Endothelial cell (in vitro differentiated cells): Measurements from ENCODE around the gene ZC2HC1B. TPM values are rescaled to one million over a fixed set of nuclear protein-coding genes. Genes with fewer than 3 reads are reported as not detected.
A peak's percentile ranks its signal among the peaks of the same experiment; 100 is the strongest.

Experiments used
- DNase-seq: peaks from one replicate; pipeline ENCODE4 v3.0.0; 2021; ENCODE audit warnings: low spot score
- H3K27ac Mint-ChIP-seq: one replicate; pipeline ENCODE4 v1.8.0; 2021; ENCODE audit warnings: mixed read lengths, inconsistent platforms; ENCODE audit not compliant: unreplicated experiment
- H3K27me3 Mint-ChIP-seq: one replicate; pipeline ENCODE4 v1.8.0; 2021; ENCODE audit warnings: mild to moderate bottlenecking, moderate library complexity, mixed read lengths, inconsistent platforms; ENCODE audit not compliant: unreplicated experiment
- H3K36me3 Mint-ChIP-seq: one replicate; pipeline ENCODE4 v1.8.0; 2021; ENCODE audit warnings: mild to moderate bottlenecking, low read depth, mixed read lengths, inconsistent platforms; ENCODE audit not compliant: unreplicated experiment
- H3K4me1 Mint-ChIP-seq: one replicate; pipeline ENCODE4 v1.8.0; 2021; ENCODE audit warnings: mild to moderate bottlenecking, mixed read lengths, inconsistent platforms; ENCODE audit not compliant: unreplicated experiment
- H3K4me3 Mint-ChIP-seq: one replicate; pipeline ENCODE4 v1.8.0; 2021; ENCODE audit warnings: mild to moderate bottlenecking, mixed read lengths, inconsistent platforms; ENCODE audit not compliant: unreplicated experiment
- H3K9me3 Mint-ChIP-seq: one replicate; pipeline ENCODE4 v1.8.0; 2021; ENCODE audit warnings: mixed read lengths, inconsistent platforms; ENCODE audit not compliant: unreplicated experiment
- long read RNA-seq: library from polyadenylated mRNA; unstranded; transcript quantifications from one replicate; pipeline ENCODE4 v2.0.0, GENCODE V29; 2020; ENCODE audit not compliant: unreplicated experiment
- total RNA-seq: library from RNA; stranded (reverse); fragmentation: NEBNext Ultra II Directional; extraction: Animal tissue kit (Norgen Biotek cat#: 25700); gene quantifications from one replicate; pipeline ENCODE4 v1.2.1, GENCODE V29; 2021; ENCODE audit not compliant: unreplicated experiment
- TF ChIP-seq, protein P1 (sequence below): fragments of 200-600 bp; sonication (generic); IDR thresholded peaks from one replicate; pipeline ENCODE4 v1.5.0; 2021; ENCODE audit warnings: antibody characterized with exemption; ENCODE audit not compliant: unreplicated experiment

ZC2HC1B gene, protein sequence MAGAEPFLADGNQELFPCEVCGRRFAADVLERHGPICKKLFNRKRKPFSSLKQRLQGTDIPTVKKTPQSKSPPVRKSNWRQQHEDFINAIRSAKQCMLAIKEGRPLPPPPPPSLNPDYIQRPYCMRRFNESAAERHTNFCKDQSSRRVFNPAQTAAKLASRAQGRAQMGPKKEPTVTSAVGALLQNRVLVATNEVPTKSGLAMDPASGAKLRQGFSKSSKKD
- total RNA-seq, result 0.28 TPM
- long read RNA-seq, result 0 reads

DNA sequence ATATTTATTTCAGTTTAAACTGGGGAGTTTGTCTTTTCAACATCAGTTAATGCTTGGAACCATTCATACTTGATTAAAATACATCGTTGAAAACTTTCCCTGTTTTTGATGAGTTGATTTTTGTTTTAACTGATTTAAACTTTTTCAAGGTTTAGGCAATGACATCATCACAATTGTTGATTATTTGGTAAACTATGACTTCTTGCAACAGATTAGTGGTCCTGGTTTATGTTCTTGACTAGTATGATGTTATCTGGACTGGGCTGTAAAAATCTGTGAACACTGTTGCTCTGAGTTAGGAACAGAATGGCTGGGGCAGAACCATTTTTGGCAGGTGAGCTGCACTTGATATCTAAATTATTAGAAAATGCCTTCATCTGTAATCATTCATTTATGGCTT, at the start of gene ZC2HC1B:
Gene ZC2HC1B (plus strand): TSS at position 241 of the 400 bp plus-strand sequence. CDS start 66 bp downstream, at position 307.
- DNase-seq, result no peak
- H3K4me1 Mint-ChIP-seq, result no peaks in the 10 kb centered on the region
- peaks cover 30% of the 10 kb centered on the region for H3K36me3 Mint-ChIP-seq
- TF ChIP-seq, protein P1, sequence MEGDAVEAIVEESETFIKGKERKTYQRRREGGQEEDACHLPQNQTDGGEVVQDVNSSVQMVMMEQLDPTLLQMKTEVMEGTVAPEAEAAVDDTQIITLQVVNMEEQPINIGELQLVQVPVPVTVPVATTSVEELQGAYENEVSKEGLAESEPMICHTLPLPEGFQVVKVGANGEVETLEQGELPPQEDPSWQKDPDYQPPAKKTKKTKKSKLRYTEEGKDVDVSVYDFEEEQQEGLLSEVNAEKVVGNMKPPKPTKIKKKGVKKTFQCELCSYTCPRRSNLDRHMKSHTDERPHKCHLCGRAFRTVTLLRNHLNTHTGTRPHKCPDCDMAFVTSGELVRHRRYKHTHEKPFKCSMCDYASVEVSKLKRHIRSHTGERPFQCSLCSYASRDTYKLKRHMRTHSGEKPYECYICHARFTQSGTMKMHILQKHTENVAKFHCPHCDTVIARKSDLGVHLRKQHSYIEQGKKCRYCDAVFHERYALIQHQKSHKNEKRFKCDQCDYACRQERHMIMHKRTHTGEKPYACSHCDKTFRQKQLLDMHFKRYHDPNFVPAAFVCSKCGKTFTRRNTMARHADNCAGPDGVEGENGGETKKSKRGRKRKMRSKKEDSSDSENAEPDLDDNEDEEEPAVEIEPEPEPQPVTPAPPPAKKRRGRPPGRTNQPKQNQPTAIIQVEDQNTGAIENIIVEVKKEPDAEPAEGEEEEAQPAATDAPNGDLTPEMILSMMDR, result no peak
- no peaks in the 10 kb centered on the region for H3K9me3 Mint-ChIP-seq
- no peak within 1 kb of the TSS for H3K4me3 Mint-ChIP-seq
- H3K27me3 Mint-ChIP-seq, result no peaks in the 10 kb centered on the region
- peak within 1 kb of the TSS; percentile 30 for H3K27ac Mint-ChIP-seq

DNA sequence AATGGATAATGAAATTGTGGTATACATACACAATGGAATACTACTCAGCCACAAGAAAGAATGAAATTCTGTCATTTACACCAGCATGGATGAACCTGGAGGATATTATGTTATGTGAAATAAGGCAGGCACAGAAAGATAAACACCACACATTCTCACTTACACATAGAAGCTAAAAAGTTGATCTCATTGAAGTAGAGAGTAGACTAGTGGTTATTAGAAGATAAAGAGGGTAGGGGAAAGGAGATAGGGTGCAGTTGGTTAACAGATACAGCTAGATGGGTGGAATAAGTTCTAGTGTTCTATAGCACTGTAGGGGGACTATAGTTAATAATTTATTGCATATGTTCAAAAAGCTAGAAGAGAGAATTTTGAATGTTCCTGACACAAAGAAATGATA, 46.7 kb upstream of the ZC2HC1B start:
- Mint-ChIP-seq H3K4me1 (peaks cover 15% of the 10 kb centered on the region), H3K9me3 (no peaks in the 10 kb centered on the region), H3K27me3 (peaks cover 5% of the 10 kb centered on the region), H3K4me3 (peak overlapping the region; percentile 3), H3K27ac (no peak overlapping the region), H3K36me3 (peaks cover 32% of the 10 kb centered on the region)
- TF ChIP-seq, protein P1, result no peak
- no peak for DNase-seq

DNA sequence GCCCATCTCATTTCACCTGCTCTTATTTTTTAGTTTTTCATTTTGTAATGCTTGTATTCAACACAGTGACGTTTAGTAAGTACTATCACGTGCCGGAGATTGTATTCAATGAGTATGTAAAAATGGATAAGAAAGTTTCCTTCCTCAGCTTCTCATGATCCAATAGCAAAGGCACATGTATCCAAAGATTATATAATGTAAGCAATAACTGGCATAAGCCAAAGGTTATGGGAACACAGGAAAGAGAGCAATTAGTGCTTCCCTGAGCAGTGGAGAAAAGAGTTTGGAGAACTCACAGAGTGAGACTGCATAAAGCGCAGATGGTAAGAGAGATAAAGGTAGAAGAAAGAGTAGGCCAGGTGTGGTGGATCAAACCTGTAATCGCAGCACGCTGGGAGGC, 42.9 kb upstream of the ZC2HC1B start:
- Mint-ChIP-seq H3K4me3 (no peak overlapping the region), H3K27ac (no peak overlapping the region), H3K9me3 (no peaks in the 10 kb centered on the region), H3K27me3 (peaks cover 5% of the 10 kb centered on the region), H3K4me1 (peaks cover 39% of the 10 kb centered on the region), H3K36me3 (peaks cover 32% of the 10 kb centered on the region)
- no peak for DNase-seq
- TF ChIP-seq, protein P1, result no peak

DNA sequence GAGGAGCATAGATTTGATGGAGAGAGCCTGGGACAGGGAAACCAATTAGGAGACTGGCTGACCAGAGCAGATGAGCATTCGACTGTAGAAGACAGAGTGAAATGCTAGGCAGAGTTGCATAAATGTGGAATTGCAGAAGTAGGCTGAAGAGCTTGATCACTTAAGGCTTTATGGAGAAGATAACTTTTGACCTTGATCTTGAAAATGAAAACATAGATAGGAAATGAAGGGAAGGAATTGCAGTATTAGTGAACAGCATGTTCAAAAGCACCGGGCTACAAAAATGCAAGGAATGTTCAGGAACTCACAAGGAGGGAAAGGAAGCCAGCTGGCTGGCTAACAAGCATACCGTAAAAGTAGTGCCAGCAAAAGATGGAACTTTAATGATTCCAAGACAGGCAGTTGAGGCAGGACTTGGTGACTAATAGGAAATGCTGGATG, 41.7 kb upstream of the ZC2HC1B start:
- Mint-ChIP-seq H3K9me3 (no peaks in the 10 kb centered on the region), H3K27ac (peak overlapping the region; percentile 39), H3K27me3 (peaks cover 1% of the 10 kb centered on the region), H3K4me3 (no peak overlapping the region), H3K36me3 (peaks cover 27% of the 10 kb centered on the region), H3K4me1 (peaks cover 39% of the 10 kb centered on the region)
- DNase-seq, result no peak
- TF ChIP-seq, protein P1, result no peak

DNA sequence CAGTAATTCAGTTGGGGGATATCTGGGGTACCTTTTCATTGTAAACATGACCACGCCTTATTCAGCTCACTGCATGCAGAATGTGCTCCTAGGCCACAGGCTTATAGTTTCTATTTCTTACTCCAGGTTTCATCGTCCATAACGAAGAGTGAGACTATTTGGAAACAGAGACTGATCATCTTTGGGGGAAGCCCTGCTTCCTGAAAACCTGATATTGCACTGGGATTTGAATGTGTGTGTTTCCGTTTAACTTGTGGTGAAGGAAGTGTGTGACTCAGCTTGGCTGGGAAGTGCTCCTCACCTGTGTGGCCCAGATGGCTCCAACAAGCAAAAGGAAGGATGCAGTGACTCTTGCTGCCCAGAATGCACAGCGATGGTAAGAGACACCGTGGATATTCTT, 40.7 kb upstream of the ZC2HC1B start:
- H3K36me3 Mint-ChIP-seq, result peaks cover 26% of the 10 kb centered on the region
- DNase-seq, result no peak
- H3K27me3 Mint-ChIP-seq, result no peaks in the 10 kb centered on the region
- TF ChIP-seq, protein P1, result no peak
- H3K9me3 Mint-ChIP-seq, result no peaks in the 10 kb centered on the region
- peak overlapping the region; percentile 73 for H3K27ac Mint-ChIP-seq
- H3K4me3 Mint-ChIP-seq, result peak overlapping the region; percentile 32
- peaks cover 39% of the 10 kb centered on the region for H3K4me1 Mint-ChIP-seq
